NCI-H1436 (cell line): ENCODE data around the gene ALG1.
"Not testable (repeated sequence)": the region's sequence is repeated elsewhere in the genome, so short reads cannot be mapped to it uniquely, and the experiment has no call there.

Source experiments
- DNase-seq: peaks from one replicate; lab custom pipeline; 2025; lab: John Stamatoyannopoulos, UW

ALG1 gene

GRCh38 chr16:5073771-5074170 is 2.1 kb downstream of the ALG1 start:
- DNase-seq, result not testable (repeated sequence)

GRCh38 chr16:5075637-5076036 is 4.0 kb downstream of the ALG1 start:
- no peak for DNase-seq

- no peak for DNase-seq
Observed at GRCh38 chr16:5077304-5077703, 5.7 kb downstream of the ALG1 start.

GRCh38 chr16:5078626-5079025 is 7.0 kb downstream of the ALG1 start:
- no peak for DNase-seq

- not testable (repeated sequence) for DNase-seq
Observed at GRCh38 chr16:5080461-5080860, 8.8 kb downstream of the ALG1 start.

GRCh38 chr16:5080996-5081395 is 9.4 kb downstream of the ALG1 start:
- DNase-seq, result not testable (repeated sequence)

- not testable (repeated sequence) for DNase-seq
Observed at GRCh38 chr16:5083646-5084045, 12.0 kb downstream of the ALG1 start.

- not testable (repeated sequence) for DNase-seq
Observed at GRCh38 chr16:5084099-5084731, 12.6 kb downstream of the ALG1 start.

- DNase-seq, result not testable (repeated sequence)
Observed at GRCh38 chr16:5084802-5085201, 13.2 kb downstream of the ALG1 start.

GRCh38 chr16:5085716-5086115 is 14.1 kb downstream of the ALG1 start:
- DNase-seq, result not testable (repeated sequence)

- DNase-seq, result not testable (repeated sequence)
Observed at GRCh38 chr16:5088086-5088790, 16.6 kb downstream of the ALG1 start.

GRCh38 chr16:5088936-5089335 is 17.3 kb downstream of the ALG1 start:
- DNase-seq, result not testable (repeated sequence)

GRCh38 chr16:5089911-5090555 is 18.4 kb downstream of the ALG1 start:
- DNase-seq, result not testable (repeated sequence)

- not testable (repeated sequence) for DNase-seq
Observed at GRCh38 chr16:5090592-5090991, 18.9 kb downstream of the ALG1 start.

- DNase-seq, result not testable (repeated sequence)
Observed at GRCh38 chr16:5093081-5093480, 21.4 kb downstream of the ALG1 start.

GRCh38 chr16:5093746-5094145 is 22.1 kb downstream of the ALG1 start:
- not testable (repeated sequence) for DNase-seq

GRCh38 chr16:5095145-5095830 is 23.6 kb downstream of the ALG1 start:
- not testable (repeated sequence) for DNase-seq

GRCh38 chr16:5096437-5097060 is 24.9 kb downstream of the ALG1 start:
- not testable (repeated sequence) for DNase-seq

GRCh38 chr16:5097061-5097469 is 25.4 kb downstream of the ALG1 start:
- not testable (repeated sequence) for DNase-seq

GRCh38 chr16:5097470-5098220 is 26.0 kb downstream of the ALG1 start, which contains the start of gene EEF2KMT:
TSS of gene EEF2KMT (minus strand) at chr16:5097795. CDS start at chr16:5097739, 56 bp downstream.
- peak; percentile 99 for DNase-seq
